Lower leg skin (tissue), 3 donors: ENCODE measurements around the gene UNC45B.

ENCODE experiments used
- CTCF ChIP-seq, 3 donors: fragments of 450-650 bp; IDR thresholded peaks; one replicate each; pipeline ENCODE4 v1.5.1; 2016; ENCODE audit warnings: antibody characterized with exemption in 3 of 3, mild to moderate bottlenecking in 3 of 3, moderate library complexity in 2 of 3
- POLR2A ChIP-seq, 2 donors: fragments of 450-650 bp; IDR thresholded peaks; one replicate each; pipeline ENCODE4 v1.6.1; 2016 to 2017; ENCODE audit warnings: antibody characterized with exemption in 2 of 2, mild to moderate bottlenecking in 1 of 2, moderate library complexity in 1 of 2

GRCh38 chr17:35213412-35213940, 65.9 kb downstream of the UNC45B start:
- TF ChIP-seq CTCF (IDR thresholded peaks at IDR 0.05) (no peak), POLR2A (IDR thresholded peaks at IDR 0.05) (no peak)
